Measurements from ENCODE around the gene BOD1L1. TPM values are rescaled to one million over a fixed set of nuclear protein-coding genes. Genes with fewer than 3 reads are reported as not detected.
A peak's percentile ranks its signal among the peaks of the same experiment; 100 is the strongest.

BOD1L1 gene
- polyA plus RNA-seq, 1 donor from 2014 or later: 43.3 TPM

DNA sequence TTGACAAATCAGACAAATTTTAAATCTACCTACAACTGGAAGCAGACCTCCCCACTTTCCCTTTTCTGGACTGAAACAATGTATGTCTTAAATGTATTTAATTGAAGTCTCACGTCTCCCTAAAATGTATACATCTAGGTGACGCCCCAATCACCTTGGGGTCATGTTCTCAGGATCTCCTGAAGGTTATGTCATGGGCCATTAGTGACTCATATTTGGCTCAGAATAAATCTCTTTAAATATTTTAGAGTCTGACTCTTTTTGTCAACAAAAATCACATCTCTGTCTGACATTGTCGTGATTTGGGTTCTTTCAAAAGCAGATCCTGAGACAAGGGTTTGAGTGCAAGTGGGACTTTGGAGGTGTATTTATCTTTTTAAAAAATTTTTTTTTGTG, 26.2 kb upstream of the BOD1L1 start:
- Histone ChIP-seq H3K9me3 (ENCODE audit: low read length) (no peaks in the 10 kb centered on the region), H4K20me1 (ENCODE audit: insufficient read depth) (no peaks in the 10 kb centered on the region), H3K36me3 (ENCODE audit: insufficient read depth, low read length) (no peaks in the 10 kb centered on the region), H3K79me2 (replicated peaks; ENCODE audit: insufficient read depth, low read length) (no peaks in the 10 kb centered on the region), H3F3A (ENCODE audit: insufficient read depth, low read length, poor library complexity, severe bottlenecking) (no peaks in the 10 kb centered on the region), H2AFZ (ENCODE audit: low read depth, low read length) (no peak overlapping the region), H3K27ac (ENCODE audit: low read length) (no peak overlapping the region), H3K27me3 (ENCODE audit: insufficient read depth, low read depth, low read length) (no peaks in the 10 kb centered on the region), H3K4me3 (ENCODE audit: low read length) (peak overlapping the region; percentile 67), H3K4me2 (ENCODE audit: low read length) (no peak overlapping the region), H3K9ac (ENCODE audit: low read length) (no peak overlapping the region), H3K9me2 (ENCODE audit: insufficient read depth, low read length) (no peaks in the 10 kb centered on the region)
- no peak for TF ChIP-seq POLR2AphosphoS5 (IDR thresholded peaks at IDR 0.05)
- TF ChIP-seq, protein P1, sequence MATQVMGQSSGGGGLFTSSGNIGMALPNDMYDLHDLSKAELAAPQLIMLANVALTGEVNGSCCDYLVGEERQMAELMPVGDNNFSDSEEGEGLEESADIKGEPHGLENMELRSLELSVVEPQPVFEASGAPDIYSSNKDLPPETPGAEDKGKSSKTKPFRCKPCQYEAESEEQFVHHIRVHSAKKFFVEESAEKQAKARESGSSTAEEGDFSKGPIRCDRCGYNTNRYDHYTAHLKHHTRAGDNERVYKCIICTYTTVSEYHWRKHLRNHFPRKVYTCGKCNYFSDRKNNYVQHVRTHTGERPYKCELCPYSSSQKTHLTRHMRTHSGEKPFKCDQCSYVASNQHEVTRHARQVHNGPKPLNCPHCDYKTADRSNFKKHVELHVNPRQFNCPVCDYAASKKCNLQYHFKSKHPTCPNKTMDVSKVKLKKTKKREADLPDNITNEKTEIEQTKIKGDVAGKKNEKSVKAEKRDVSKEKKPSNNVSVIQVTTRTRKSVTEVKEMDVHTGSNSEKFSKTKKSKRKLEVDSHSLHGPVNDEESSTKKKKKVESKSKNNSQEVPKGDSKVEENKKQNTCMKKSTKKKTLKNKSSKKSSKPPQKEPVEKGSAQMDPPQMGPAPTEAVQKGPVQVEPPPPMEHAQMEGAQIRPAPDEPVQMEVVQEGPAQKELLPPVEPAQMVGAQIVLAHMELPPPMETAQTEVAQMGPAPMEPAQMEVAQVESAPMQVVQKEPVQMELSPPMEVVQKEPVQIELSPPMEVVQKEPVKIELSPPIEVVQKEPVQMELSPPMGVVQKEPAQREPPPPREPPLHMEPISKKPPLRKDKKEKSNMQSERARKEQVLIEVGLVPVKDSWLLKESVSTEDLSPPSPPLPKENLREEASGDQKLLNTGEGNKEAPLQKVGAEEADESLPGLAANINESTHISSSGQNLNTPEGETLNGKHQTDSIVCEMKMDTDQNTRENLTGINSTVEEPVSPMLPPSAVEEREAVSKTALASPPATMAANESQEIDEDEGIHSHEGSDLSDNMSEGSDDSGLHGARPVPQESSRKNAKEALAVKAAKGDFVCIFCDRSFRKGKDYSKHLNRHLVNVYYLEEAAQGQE (IDR thresholded peaks at IDR 0.05; ENCODE audit: borderline replicate concordance): no peak
- no peak for TF ChIP-seq EP300 (conservative IDR thresholded peaks at IDR 0.05; ENCODE audit: poor library complexity, severe bottlenecking)
- no peak for TF ChIP-seq TAF1 (IDR thresholded peaks at IDR 0.05; ENCODE audit: low read depth)
- no peak for TF ChIP-seq SMC3 (conservative IDR thresholded peaks at IDR 0.05; ENCODE audit: poor library complexity)
- no peak for TF ChIP-seq RAD21 (conservative IDR thresholded peaks at IDR 0.05)
- TF ChIP-seq, protein P2, sequence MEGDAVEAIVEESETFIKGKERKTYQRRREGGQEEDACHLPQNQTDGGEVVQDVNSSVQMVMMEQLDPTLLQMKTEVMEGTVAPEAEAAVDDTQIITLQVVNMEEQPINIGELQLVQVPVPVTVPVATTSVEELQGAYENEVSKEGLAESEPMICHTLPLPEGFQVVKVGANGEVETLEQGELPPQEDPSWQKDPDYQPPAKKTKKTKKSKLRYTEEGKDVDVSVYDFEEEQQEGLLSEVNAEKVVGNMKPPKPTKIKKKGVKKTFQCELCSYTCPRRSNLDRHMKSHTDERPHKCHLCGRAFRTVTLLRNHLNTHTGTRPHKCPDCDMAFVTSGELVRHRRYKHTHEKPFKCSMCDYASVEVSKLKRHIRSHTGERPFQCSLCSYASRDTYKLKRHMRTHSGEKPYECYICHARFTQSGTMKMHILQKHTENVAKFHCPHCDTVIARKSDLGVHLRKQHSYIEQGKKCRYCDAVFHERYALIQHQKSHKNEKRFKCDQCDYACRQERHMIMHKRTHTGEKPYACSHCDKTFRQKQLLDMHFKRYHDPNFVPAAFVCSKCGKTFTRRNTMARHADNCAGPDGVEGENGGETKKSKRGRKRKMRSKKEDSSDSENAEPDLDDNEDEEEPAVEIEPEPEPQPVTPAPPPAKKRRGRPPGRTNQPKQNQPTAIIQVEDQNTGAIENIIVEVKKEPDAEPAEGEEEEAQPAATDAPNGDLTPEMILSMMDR (IDR thresholded peaks at IDR 0.05; ENCODE audit: poor library complexity, severe bottlenecking): no peak
- no peak for TF ChIP-seq EZH2 (IDR thresholded peaks at IDR 0.05; ENCODE audit: borderline replicate concordance, insufficient read depth, low read length, poor library complexity, severe bottlenecking)
- no peak for TF ChIP-seq MXI1 (conservative IDR thresholded peaks at IDR 0.05; ENCODE audit: poor library complexity, severe bottlenecking)

DNA sequence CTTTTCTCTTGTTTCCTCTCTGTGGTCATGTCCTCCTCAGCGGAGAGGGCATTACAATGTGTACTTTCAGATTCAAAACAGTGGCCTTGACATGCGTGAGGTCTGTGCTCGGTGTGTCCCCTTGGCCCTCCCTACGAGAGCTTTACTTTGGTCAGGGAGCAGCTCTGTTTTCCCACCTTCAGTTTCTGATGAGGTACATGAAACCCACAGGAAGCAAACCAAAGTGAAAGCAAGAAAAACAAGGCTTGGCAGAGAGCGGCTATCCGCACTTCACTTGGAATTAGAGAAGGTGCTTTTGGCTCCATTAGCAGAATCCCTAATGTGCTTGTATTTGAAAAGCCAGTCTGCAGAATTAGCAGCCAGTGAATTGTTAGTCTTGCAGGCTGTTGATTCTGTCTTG, 19.5 kb upstream of the BOD1L1 start:
- no peaks in the 10 kb centered on the region for H3K36me3 ChIP-seq (ENCODE audit: insufficient read depth, low read length)
- H3K4me2 ChIP-seq (ENCODE audit: low read length): no peak overlapping the region
- no peaks in the 10 kb centered on the region for H4K20me1 ChIP-seq (ENCODE audit: insufficient read depth)
- H3K9ac ChIP-seq (ENCODE audit: low read length): no peak overlapping the region
- H3K27me3 ChIP-seq (ENCODE audit: insufficient read depth, low read depth, low read length): no peaks in the 10 kb centered on the region
- H3K9me2 ChIP-seq (ENCODE audit: insufficient read depth, low read length): no peaks in the 10 kb centered on the region
- no peak overlapping the region for H2AFZ ChIP-seq (ENCODE audit: low read depth, low read length)
- no peaks in the 10 kb centered on the region for H3K79me2 ChIP-seq (replicated peaks; ENCODE audit: insufficient read depth, low read length)
- H3K27ac ChIP-seq (ENCODE audit: low read length): no peak overlapping the region
- no peaks in the 10 kb centered on the region for H3F3A ChIP-seq (ENCODE audit: insufficient read depth, low read length, poor library complexity, severe bottlenecking)
- H3K9me3 ChIP-seq (ENCODE audit: low read length): no peaks in the 10 kb centered on the region
- H3K4me3 ChIP-seq (ENCODE audit: low read length): no peak overlapping the region
- TF ChIP-seq MXI1 (conservative IDR thresholded peaks at IDR 0.05; ENCODE audit: poor library complexity, severe bottlenecking) (no peak), RAD21 (conservative IDR thresholded peaks at IDR 0.05) (no peak), SMC3 (conservative IDR thresholded peaks at IDR 0.05; ENCODE audit: poor library complexity) (no peak), TAF1 (IDR thresholded peaks at IDR 0.05; ENCODE audit: low read depth) (no peak), EP300 (conservative IDR thresholded peaks at IDR 0.05; ENCODE audit: poor library complexity, severe bottlenecking) (no peak), POLR2AphosphoS5 (IDR thresholded peaks at IDR 0.05) (no peak)
- TF ChIP-seq, protein P2 (IDR thresholded peaks at IDR 0.05; ENCODE audit: poor library complexity, severe bottlenecking): no peak

All from neural cell (in vitro differentiated cells).